HG02642 (cell line): ENCODE results near the gene NDST4.

Experiments used
- ATAC-seq: cut with Tn5 transposase; IDR thresholded peaks from one replicate; pipeline ENCODE4 v1.9.1; 2021; ENCODE audit warnings: mild to moderate bottlenecking; ENCODE audit not compliant: unreplicated experiment, poor library complexity

NDST4 gene

GRCh38 chr4:114811564-114812301 is 301.7 kb downstream of the NDST4 start:
- ATAC-seq, result no peak

GRCh38 chr4:114807759-114808404 is 305.5 kb downstream of the NDST4 start:
- peak; percentile 99 for ATAC-seq

GRCh38 chr4:114807357-114807756 is 306.1 kb downstream of the NDST4 start:
- peak; percentile 27 for ATAC-seq

- no peak for ATAC-seq
These were observed 321.4 kb downstream of the NDST4 start for GRCh38 chr4:114791976-114792375.

GRCh38 chr4:114785570-114785969 is 327.9 kb downstream of the NDST4 start:
- ATAC-seq, result no peak

- ATAC-seq, result no peak
These were observed 330.2 kb downstream of the NDST4 start for GRCh38 chr4:114783215-114783595.

- no peak for ATAC-seq
These were observed 330.8 kb downstream of the NDST4 start for GRCh38 chr4:114782415-114783214.

GRCh38 chr4:114780205-114780604 is 333.2 kb downstream of the NDST4 start:
- ATAC-seq, result no peak
